ENCODE results near the gene NAT8L.

The NAT8L gene

GRCh38 chr4:2101346-2102044, 42.4 kb downstream of the NAT8L start:
- TF ChIP-seq CTCF (IDR thresholded peaks at IDR 0.05; ENCODE audit: control insufficient read depth, extremely low read depth, insufficient read depth) = no peak
- no peak for DNase-seq (ENCODE audit: low read depth)
- no peak overlapping the region for H3K4me3 ChIP-seq (ENCODE audit: low read depth, low read length)

- no peak for DNase-seq (ENCODE audit: low read depth)
- H3K4me3 ChIP-seq (ENCODE audit: low read depth, low read length) = no peak overlapping the region
- TF ChIP-seq CTCF (IDR thresholded peaks at IDR 0.05; ENCODE audit: control insufficient read depth, extremely low read depth, insufficient read depth) = no peak
Observed at GRCh38 chr4:2102045-2102883, 43.1 kb downstream of the NAT8L start.

- DNase-seq (ENCODE audit: low read depth) = no peak
- H3K4me3 ChIP-seq (ENCODE audit: low read depth, low read length) = no peak overlapping the region
- TF ChIP-seq CTCF (IDR thresholded peaks at IDR 0.05; ENCODE audit: control insufficient read depth, extremely low read depth, insufficient read depth) = no peak
Observed at GRCh38 chr4:2103127-2103842, 44.2 kb downstream of the NAT8L start.

- no peak for DNase-seq (ENCODE audit: low read depth)
- no peak overlapping the region for H3K4me3 ChIP-seq (ENCODE audit: low read depth, low read length)
- no peak for TF ChIP-seq CTCF (IDR thresholded peaks at IDR 0.05; ENCODE audit: control insufficient read depth, extremely low read depth, insufficient read depth)
Observed at GRCh38 chr4:2103843-2104547, 44.9 kb downstream of the NAT8L start.

GRCh38 chr4:2104556-2105345, 45.6 kb downstream of the NAT8L start:
- no peak overlapping the region for H3K4me3 ChIP-seq (ENCODE audit: low read depth, low read length)
- no peak for TF ChIP-seq CTCF (IDR thresholded peaks at IDR 0.05; ENCODE audit: control insufficient read depth, extremely low read depth, insufficient read depth)
- DNase-seq (ENCODE audit: low read depth) = no peak

GRCh38 chr4:2105559-2105958, 46.4 kb downstream of the NAT8L start:
- H3K4me3 ChIP-seq (ENCODE audit: low read depth, low read length) = no peak overlapping the region
- no peak for DNase-seq (ENCODE audit: low read depth)
- TF ChIP-seq CTCF (IDR thresholded peaks at IDR 0.05; ENCODE audit: control insufficient read depth, extremely low read depth, insufficient read depth) = no peak

Measured in LNCaP clone FGC (cell line).